Ectodermal cell (in vitro differentiated cells): ENCODE measurements around the gene SMIM29.
A peak's percentile ranks its signal among the peaks of the same experiment; 100 is the strongest.
"Not testable (repeated sequence)": the region's sequence is repeated elsewhere in the genome, so short reads cannot be mapped to it uniquely, and the experiment has no call there.

ENCODE experiments used
- H3K27ac ChIP-seq: 2 replicates; pipeline ENCODE4 v1.7.0; 2013; ENCODE audit warnings: mild to moderate bottlenecking, low read depth, low read length; ENCODE audit not compliant: insufficient read depth, poor library complexity, severe bottlenecking
- H3K27me3 ChIP-seq: 2 replicates; pipeline ENCODE4 v1.7.0; 2013; ENCODE audit warnings: mild to moderate bottlenecking, low read length; ENCODE audit not compliant: insufficient read depth, control insufficient read depth, poor library complexity, severe bottlenecking
- H3K36me3 ChIP-seq: one replicate; pipeline ENCODE4 v1.7.0; 2013; ENCODE audit warnings: low read length; ENCODE audit not compliant: control insufficient read depth, insufficient read depth
- H3K4me1 ChIP-seq: one replicate; pipeline ENCODE4 v1.7.0; 2013; ENCODE audit warnings: low read length; ENCODE audit not compliant: control insufficient read depth, insufficient read depth
- H3K4me3 ChIP-seq: 2 replicates; pipeline ENCODE4 v1.7.0; 2013; ENCODE audit warnings: low read depth, low read length, control low read depth; ENCODE audit not compliant: insufficient read depth
- H3K9me3 ChIP-seq: 2 replicates; pipeline ENCODE4 v1.7.0; 2013; ENCODE audit warnings: mild to moderate bottlenecking, low read length, moderate library complexity; ENCODE audit not compliant: control insufficient read depth
- WGBS, 2 experiments: methylation state at CpG; one replicate each; pipeline ENCODE4 v1.1.7; 2013; ENCODE audit warnings: missing lambda C conversion rate in 2 of 2; 5-methylcytosine and 5-hydroxymethylcytosine counted together

SMIM29 gene

DNA sequence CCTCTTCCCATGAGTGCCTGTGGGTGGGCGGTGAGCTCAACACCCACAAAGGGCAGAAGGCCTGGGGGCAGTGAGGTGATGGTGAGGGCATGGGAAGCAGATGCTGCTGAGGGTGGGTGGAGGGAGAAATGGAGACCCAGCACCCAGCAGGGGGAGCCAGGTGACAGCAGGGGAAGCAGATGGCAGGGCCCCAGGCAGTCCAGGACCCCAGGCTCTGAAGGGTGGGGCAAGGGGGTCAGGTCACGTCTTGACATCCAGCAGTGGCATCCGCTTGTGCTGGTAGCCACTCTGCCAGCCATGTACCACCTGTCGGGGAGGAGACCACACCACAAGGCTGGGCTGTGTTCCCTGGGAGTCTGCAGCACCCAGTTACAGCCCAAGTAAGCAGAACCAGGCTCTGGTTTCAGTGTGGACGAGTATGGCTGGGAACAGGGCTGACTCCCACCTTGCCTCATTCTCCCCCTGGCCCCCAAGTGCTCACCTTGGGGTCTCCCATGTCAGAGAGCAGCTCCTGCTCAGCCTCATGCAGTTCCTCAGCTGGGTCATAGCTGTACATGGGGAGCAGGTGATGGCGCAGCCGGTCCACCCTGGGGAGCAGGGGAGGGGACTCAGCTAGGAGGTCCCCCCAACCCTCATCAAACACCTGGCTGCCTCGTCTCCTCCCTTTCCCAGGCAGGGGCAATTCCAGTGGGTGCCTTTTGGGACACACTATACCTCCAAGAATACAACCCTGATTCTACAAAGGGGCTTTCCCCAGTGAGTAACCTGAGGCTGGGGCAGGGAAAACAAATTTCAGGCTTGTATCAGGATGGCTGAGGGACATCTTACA, 2.0 kb downstream of the SMIM29 start:
- no peaks in the 10 kb centered on the region for H3K27me3 ChIP-seq
- H3K4me3 ChIP-seq: no peak overlapping the region
- WGBS, 2 experiments: 56 to 60% methylated on average over 8 of the region's 8 CpGs
- H3K9me3 ChIP-seq: no peaks in the 10 kb centered on the region
- peaks cover 22% of the 10 kb centered on the region for H3K36me3 ChIP-seq
- peak overlapping the region; percentile 50 for H3K27ac ChIP-seq
- peaks cover 12% of the 10 kb centered on the region for H3K4me1 ChIP-seq

DNA sequence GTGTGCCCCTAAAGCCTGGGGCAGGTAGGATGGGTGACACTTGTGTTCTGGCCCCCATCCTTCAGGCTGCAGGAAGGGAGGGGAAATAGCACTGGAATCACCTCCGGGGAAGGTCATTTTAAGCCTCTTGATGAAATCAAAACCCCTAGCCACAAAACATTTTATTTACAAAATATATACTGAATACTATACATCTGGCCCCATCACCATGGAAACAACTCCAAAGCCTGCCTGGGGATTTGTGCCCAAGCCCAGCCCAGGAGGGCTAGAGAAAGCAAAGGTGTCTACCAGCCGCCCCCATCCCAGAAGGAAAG, 2.6 kb downstream of the SMIM29 start:
- Histone ChIP-seq H3K36me3 (peaks cover 28% of the 10 kb centered on the region), H3K4me3 (no peak overlapping the region), H3K4me1 (peaks cover 16% of the 10 kb centered on the region), H3K9me3 (no peaks in the 10 kb centered on the region), H3K27me3 (no peaks in the 10 kb centered on the region), H3K27ac (peak overlapping the region; percentile 50)
- 32 to 48% methylated on average over 1 to 2 of the region's 2 CpGs for WGBS, 2 experiments

DNA sequence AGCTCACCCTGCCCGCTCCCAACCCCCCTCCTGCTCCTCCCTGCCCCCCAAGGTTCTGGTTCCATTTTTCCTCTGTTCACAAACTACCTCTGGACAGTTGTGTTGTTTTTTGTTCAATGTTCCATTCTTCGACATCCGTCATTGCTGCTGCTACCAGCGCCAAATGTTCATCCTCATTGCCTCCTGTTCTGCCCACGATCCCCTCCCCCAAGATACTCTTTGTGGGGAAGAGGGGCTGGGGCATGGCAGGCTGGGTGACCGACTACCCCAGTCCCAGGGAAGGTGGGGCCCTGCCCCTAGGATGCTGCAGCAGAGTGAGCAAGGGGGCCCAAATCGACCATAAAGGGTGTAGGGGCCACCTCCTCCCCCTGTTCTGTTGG, 3.1 kb downstream of the SMIM29 start:
- WGBS, 2 experiments: 77 to 84% methylated on average over 5 to 7 of the region's 7 CpGs
- not testable (repeated sequence) for H3K9me3 ChIP-seq, H3K27ac ChIP-seq, H3K4me3 ChIP-seq, H3K27me3 ChIP-seq
- H3K36me3 ChIP-seq: peaks cover 32% of the 10 kb centered on the region
- peaks cover 20% of the 10 kb centered on the region for H3K4me1 ChIP-seq

DNA sequence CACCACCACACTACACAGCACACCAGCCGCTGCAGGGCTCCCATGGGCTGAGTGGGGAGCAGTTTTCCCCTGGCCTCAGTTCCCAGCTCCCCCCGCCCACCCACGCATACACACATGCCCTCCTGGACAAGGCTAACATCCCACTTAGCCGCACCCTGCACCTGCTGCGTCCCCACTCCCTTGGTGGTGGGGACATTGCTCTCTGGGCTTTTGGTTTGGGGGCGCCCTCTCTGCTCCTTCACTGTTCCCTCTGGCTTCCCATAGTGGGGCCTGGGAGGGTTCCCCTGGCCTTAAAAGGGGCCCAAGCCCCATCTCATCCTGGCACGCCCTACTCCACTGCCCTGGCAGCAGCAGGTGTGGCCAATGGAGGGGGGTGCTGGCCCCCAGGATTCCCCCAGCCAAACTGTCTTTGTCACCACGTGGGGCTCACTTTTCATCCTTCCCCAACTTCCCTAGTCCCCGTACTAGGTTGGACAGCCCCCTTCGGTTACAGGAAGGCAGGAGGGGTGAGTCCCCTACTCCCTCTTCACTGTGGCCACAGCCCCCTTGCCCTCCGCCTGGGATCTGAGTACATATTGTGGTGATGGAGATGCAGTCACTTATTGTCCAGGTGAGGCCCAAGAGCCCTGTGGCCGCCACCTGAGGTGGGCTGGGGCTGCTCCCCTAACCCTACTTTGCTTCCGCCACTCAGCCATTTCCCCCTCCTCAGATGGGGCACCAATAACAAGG, 3.6 kb downstream of the SMIM29 start:
- not testable (repeated sequence) for H3K27ac ChIP-seq, H3K4me3 ChIP-seq, H3K9me3 ChIP-seq, H3K27me3 ChIP-seq
- peaks cover 26% of the 10 kb centered on the region for H3K4me1 ChIP-seq
- 92 to 93% methylated on average over 10 to 12 of the region's 13 CpGs for WGBS, 2 experiments
- peaks cover 38% of the 10 kb centered on the region for H3K36me3 ChIP-seq

DNA sequence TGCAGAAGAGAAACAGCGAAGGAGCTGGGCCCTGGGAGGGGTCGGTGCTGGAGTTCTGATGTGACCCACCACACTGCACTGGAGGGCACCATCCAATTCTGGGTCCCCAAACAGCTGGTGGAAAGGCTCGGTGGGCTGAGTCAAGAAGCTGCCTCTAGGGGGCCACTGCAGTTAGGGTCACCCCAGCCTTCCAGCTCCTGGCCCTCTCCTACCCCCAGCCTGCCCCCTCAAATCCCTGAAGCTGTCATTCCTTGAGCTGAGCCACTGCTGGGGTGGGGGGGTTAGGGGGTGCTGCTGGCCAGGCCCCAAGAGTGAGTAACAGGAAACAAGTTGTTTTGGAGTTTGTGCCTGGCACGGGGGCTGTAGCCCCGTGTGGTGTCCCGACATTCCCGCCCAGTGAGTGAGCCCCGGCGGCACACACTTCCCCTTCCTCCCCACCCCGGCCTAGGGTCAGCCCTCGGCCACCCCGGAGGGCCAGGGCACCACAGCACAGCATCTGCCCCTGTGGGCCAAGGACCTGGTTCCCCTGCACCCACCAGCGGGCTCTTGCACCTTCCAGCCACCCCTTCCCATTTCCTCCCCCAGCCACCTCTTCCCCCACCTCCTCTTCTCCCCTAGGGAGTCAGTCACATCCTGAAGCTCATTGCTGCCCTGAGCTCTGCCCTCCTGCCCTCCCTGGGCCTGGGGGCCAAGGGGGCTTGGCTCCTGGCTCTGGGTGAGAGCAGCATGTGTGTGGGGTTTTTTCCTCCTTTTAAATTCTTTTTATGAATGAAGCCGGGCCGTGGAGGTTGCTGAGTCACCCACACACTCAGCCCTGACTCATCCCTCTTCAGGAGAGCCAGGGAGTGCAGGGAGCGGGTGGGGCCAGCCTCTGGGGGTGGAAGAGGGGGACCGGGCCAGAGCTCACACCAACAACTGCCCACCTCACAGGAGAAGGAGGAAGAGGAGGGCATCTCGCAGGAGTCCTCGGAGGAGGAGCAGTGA, 4.6 kb downstream of the SMIM29 start:
- WGBS, 2 experiments: 84% methylated on average over 16 to 19 of the region's 19 CpGs
- Histone ChIP-seq H3K4me3 (no peak overlapping the region), H3K4me1 (peaks cover 36% of the 10 kb centered on the region), H3K27ac (peak overlapping the region; percentile 67), H3K36me3 (peaks cover 40% of the 10 kb centered on the region), H3K27me3 (no peaks in the 10 kb centered on the region), H3K9me3 (no peaks in the 10 kb centered on the region)

DNA sequence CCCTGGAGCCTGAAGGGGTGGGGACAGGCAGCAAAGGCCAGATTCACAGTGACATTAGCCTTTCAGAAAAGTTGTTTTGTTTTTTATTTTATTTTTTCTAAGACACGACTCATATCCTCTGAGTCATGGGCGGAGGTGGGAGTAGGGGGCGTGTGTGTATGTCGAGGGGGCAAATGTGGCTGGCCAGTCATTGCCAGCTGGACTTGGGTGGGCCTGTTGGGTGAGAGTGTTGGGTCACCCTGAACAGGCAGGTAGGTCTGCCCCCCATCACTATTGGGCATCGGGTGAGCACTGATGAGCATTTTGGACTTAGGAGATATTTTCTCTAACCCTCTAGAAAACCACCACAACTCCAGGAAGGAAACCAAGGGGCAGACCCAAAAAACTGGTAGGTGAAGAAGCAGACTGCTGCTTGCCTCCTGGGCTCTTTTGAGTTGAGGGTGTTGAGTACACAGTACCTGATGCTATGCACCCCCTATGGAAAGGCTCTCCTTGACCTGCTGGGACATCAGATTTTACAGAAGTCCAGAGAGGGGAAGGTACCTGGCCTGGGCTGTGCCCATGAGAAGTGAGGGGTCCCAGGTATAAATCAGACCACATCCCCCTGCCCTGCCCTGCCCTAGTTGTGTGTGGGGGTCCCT, 5.6 kb downstream of the SMIM29 start:
- Histone ChIP-seq H3K4me3 (no peak overlapping the region), H3K36me3 (peaks cover 40% of the 10 kb centered on the region), H3K27ac (no peak overlapping the region), H3K4me1 (peaks cover 37% of the 10 kb centered on the region), H3K9me3 (no peaks in the 10 kb centered on the region), H3K27me3 (no peaks in the 10 kb centered on the region)
- 97 to 98% methylated on average over 5 of the region's 5 CpGs for WGBS, 2 experiments

DNA sequence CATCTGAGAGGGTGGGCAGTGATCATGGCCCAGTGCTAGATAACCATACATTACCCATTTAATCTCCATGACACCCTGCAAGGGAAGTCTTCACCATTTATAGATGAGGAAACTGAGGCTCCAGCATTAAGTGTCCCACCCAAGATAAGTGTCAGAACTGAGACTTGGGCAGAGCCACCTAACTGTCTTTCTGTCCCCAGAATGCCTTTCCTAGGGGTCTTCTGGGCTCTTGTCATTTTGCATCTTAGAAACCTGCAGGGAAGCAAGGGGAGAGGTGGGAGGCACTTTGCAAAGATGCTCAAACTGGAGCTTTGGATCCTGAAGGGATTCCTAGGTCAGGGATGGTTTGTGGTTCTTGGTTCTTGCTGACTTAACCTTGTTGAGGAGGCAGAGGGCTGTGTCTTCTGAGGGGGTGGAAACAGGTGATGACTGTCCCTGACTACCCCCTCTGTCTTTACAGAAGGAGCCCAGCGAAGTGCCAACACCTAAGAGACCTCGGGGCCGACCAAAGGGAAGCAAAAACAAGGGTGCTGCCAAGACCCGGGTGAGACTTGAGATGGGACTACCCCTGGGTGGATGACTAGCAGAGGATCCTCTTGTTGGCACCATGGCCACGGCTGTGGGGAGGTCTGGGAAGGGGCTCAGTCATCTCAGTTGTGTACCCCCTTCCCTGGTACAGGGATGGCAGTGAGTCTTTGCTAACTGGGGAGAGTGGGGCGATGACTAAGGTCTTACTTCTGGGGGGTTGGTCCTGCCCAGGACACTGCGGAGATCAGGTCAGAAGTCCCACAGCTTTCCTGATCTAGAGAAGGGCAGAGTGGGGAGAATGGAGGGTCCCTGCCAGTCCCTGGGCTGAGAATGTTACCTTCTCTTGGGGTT, 6.3 kb downstream of the SMIM29 start:
- H3K4me3 ChIP-seq: no peak overlapping the region
- H3K27me3 ChIP-seq: no peaks in the 10 kb centered on the region
- H3K36me3 ChIP-seq: peaks cover 40% of the 10 kb centered on the region
- no peaks in the 10 kb centered on the region for H3K9me3 ChIP-seq
- H3K27ac ChIP-seq: no peak overlapping the region
- WGBS, 2 experiments: 95 to 96% methylated on average over 7 of the region's 7 CpGs
- H3K4me1 ChIP-seq: peaks cover 30% of the 10 kb centered on the region

DNA sequence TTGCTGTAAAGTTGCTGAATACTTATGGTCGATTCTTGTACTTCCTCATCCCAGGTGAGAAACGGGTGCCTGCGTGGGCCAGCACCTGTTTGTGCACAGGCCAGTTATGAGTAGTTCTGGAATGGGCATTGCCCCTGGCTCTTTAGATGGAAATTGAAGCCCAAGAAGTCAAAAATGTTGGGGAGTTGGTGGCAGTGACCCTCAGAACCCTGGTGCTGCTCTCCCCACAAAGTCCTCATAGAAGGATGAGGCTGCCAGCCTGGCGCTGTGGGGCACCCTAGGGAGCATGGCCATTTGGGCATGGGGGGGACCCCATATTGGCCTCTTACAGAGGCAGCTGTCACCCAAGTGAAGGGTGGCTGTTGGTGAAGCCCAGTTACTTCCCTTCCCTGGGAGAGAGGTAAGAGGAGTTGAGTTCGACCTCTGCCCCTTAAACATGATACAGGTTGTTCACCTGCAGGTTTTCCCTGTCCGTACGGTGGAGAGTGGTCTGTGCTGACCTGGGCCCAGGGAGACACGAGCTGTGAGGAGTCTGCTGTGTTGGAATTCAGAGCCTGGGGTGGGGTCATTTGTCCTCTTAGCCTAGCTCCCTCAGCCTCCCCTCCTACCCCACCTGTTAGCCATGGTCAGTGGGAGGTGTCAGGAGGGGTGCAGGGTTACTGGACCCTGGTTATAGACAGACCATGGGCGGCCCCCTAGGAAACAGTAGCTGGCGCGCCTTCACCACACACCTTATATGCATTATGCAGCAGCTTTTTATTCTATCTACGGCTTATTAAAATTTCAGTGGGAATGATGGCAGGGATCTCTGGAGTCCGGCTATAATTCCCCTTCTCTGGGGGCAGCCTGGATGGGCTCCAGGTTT, 7.2 kb downstream of the SMIM29 start:
- peaks cover 27% of the 10 kb centered on the region for H3K4me1 ChIP-seq
- H3K36me3 ChIP-seq: peaks cover 40% of the 10 kb centered on the region
- H3K9me3 ChIP-seq: no peaks in the 10 kb centered on the region
- no peak overlapping the region for H3K4me3 ChIP-seq
- WGBS, 2 experiments: 92 to 94% methylated on average over 13 of the region's 13 CpGs
- H3K27ac ChIP-seq: no peak overlapping the region
- no peaks in the 10 kb centered on the region for H3K27me3 ChIP-seq
